Mammary epithelial cell (primary cell): ENCODE data around the gene MAP3K12.

Experiments
- CTCF ChIP-seq, 2 donors: IDR thresholded peaks in 1 of 2; conservative IDR thresholded peaks in 1 of 2; 2 replicates each; pipeline ENCODE4 v1.5.1; 2011 to 2012; ENCODE audit warnings: inconsistent platforms in 2 of 2, low read length in 2 of 2, mild to moderate bottlenecking in 2 of 2, control low read depth in 1 of 2, low read depth in 1 of 2; ENCODE audit not compliant: insufficient read depth in 1 of 2; ENCODE audit errors: extremely low read depth in 1 of 2
- EZH2 ChIP-seq: IDR thresholded peaks from 2 replicates; pipeline ENCODE4 v1.6.1; 2012; ENCODE audit warnings: low read length, inconsistent platforms, borderline replicate concordance

- no peak for TF ChIP-seq CTCF (conservative IDR thresholded peaks at IDR 0.05 in 1 of 2, IDR thresholded peaks at IDR 0.05 in 1 of 2; ENCODE audit: extremely low read depth in 1 of 2, insufficient read depth in 1 of 2, low read depth in 1 of 2, low read length in 2 of 2)
- TF ChIP-seq EZH2 = no peak
These were observed 6.5 kb upstream of the MAP3K12 start for GRCh38 chr12:53505555-53506449.
